Colonic mucosa (tissue), 4 donors: ENCODE measurements around the gene DPP3. TPM values are rescaled to one million over a fixed set of nuclear protein-coding genes. Genes with fewer than 3 reads are reported as not detected.
A peak's percentile ranks its signal among the peaks of the same experiment; 100 is the strongest.

ENCODE experiments used
- DNase-seq: peaks from one replicate; pipeline ENCODE4 v3.0.0-alpha.2; 2020
- H3K27ac ChIP-seq: fragments of 200-600 bp; one replicate; pipeline ENCODE4 v1.8.0; 2021
- H3K27me3 ChIP-seq: fragments of 200-600 bp; one replicate; pipeline ENCODE4 v1.8.0; 2021
- H3K36me3 ChIP-seq: fragments of 200-600 bp; one replicate; pipeline ENCODE4 v1.8.0; 2021
- H3K4me1 ChIP-seq: fragments of 200-600 bp; one replicate; pipeline ENCODE4 v1.8.0; 2021; ENCODE audit warnings: mild to moderate bottlenecking
- H3K4me3 ChIP-seq: fragments of 200-600 bp; one replicate; pipeline ENCODE4 v1.8.0; 2021
- H3K9ac ChIP-seq, 2 donors: one replicate each; pipeline ENCODE4 v1.7.0; 2013; ENCODE audit warnings: control low read depth in 2 of 2, low read depth in 2 of 2, low read length in 2 of 2
- H3K9me3 ChIP-seq: fragments of 200-600 bp; one replicate; pipeline ENCODE4 v1.8.0; 2021
- intact Hi-C: fragments of 100-400 bp; cut with DNase I; formaldehyde crosslinking; loops from one replicate; pipeline ENCODE4 v1.14.1; 2022
- total RNA-seq, 2 donors: library from RNA; stranded (reverse); fragmentation: NEBNext Ultra II Directional in 1 of 2; extraction: Animal tissue kit (Norgen Biotek cat#: 25700) in 1 of 2; gene quantifications; one replicate each; pipeline ENCODE4 v1.2.1, GENCODE V29; 2021
- TF ChIP-seq, protein P1 (sequence below): fragments of 200-600 bp; IDR thresholded peaks from one replicate; pipeline ENCODE4 v1.8.0; 2022; ENCODE audit warnings: antibody characterized with exemption, mild to moderate bottlenecking
- donor health status: healthy.
- donor health status: DM: no; HTN: no; CAD: no.
- donor health status: DM: no; HTN: no; CAD: no.

DPP3 gene
- total RNA-seq, 2 donors from 2014 or later, result 70.3 to 124 TPM

DNA sequence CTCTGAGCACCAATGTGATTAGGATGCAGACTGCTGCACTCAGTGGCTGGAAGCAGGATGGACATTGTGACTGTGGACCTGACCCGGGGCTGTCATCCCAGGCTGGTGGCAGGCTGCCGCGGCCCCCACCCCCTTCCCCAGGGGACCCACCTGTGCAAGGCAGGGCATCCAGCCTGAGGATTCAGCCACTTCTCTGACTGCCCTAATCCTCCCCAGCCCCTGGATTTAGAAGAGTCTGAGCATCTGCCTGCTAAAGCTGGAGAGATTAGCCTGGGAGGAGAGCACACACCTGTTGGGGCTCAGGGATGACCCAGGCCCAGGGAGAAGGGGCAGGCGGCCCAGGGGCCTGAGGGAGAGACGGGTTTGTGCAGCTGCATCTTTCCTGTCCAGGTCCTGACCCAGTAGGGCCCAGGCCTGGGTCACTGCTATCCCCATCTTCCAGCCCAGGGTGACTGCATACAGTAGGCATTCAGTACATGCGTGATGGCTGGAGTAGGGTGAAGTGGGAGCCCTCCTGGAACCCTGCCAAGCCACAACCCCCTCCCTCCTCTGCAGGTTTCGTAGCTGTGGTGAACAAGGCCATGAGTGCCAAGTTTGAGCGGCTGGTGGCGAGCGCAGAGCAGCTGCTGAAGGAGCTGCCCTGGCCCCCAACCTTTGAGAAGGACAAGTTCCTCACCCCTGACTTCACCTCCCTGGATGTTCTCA lies 12.1 kb downstream of the DPP3 start:
- intact Hi-C loops, result no loop called here
- DNase-seq, result no peak
- TF ChIP-seq, protein P1, sequence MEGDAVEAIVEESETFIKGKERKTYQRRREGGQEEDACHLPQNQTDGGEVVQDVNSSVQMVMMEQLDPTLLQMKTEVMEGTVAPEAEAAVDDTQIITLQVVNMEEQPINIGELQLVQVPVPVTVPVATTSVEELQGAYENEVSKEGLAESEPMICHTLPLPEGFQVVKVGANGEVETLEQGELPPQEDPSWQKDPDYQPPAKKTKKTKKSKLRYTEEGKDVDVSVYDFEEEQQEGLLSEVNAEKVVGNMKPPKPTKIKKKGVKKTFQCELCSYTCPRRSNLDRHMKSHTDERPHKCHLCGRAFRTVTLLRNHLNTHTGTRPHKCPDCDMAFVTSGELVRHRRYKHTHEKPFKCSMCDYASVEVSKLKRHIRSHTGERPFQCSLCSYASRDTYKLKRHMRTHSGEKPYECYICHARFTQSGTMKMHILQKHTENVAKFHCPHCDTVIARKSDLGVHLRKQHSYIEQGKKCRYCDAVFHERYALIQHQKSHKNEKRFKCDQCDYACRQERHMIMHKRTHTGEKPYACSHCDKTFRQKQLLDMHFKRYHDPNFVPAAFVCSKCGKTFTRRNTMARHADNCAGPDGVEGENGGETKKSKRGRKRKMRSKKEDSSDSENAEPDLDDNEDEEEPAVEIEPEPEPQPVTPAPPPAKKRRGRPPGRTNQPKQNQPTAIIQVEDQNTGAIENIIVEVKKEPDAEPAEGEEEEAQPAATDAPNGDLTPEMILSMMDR, result no peak
- H3K9me3 ChIP-seq, result no peaks in the 10 kb centered on the region
- no peak overlapping the region for H3K9ac ChIP-seq
- H3K36me3 ChIP-seq, result no peaks in the 10 kb centered on the region
- no peak overlapping the region for H3K4me3 ChIP-seq
- H3K27ac ChIP-seq, result no peak overlapping the region
- no peaks in the 10 kb centered on the region for H3K27me3 ChIP-seq
- no peaks in the 10 kb centered on the region for H3K4me1 ChIP-seq

DNA sequence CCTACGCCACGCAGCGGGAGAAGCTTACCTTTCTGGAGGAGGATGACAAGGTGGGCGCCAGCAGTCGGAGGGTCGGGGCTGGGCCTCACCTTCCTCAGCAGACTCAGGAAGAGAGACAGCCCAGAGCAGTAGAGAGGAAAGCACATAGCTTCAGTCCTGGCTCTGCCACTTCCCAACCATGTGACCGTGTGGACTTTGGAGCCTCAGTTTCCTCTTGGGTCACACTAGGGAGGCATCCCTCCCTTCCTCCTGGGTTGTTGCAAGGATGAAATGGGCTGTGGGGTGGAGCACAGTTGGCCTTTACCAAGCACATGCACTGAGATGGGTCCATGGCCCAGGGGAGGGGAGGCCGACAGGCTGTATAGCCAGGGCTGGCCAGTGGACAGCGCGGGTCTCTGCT lies 12.9 kb downstream of the DPP3 start:
- DNase-seq, result peak; percentile 44
- Histone ChIP-seq H3K36me3 (no peaks in the 10 kb centered on the region), H3K9me3 (no peaks in the 10 kb centered on the region), H3K4me1 (no peaks in the 10 kb centered on the region), H3K27me3 (no peaks in the 10 kb centered on the region), H3K9ac (no peak overlapping the region), H3K4me3 (no peak overlapping the region), H3K27ac (no peak overlapping the region)
- intact Hi-C loops, result no loop called here
- TF ChIP-seq, protein P1, result no peak

DNA sequence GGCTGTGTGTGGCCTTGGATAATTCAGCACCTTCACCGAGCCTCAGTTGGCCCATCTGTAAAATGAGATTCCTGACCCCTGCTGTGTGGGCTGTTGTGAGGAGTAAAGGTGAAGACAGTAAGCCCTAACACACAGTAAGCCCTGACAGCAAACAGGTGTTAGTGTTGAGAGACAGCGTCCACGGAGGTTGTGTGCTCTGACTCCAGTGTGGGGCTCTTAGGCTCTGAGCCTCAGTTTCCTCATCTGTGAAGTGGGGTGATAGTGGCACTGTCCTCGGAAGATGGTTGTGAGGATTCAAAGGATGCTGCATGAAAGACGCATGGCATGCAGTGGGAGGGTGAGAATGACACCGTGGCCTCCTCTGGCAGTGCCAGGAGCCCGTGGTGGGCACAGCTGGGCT lies 14.2 kb downstream of the DPP3 start:
- Histone ChIP-seq H3K9ac (no peak overlapping the region), H3K27me3 (no peaks in the 10 kb centered on the region), H3K27ac (no peak overlapping the region), H3K36me3 (no peaks in the 10 kb centered on the region), H3K4me3 (no peak overlapping the region), H3K9me3 (no peaks in the 10 kb centered on the region), H3K4me1 (no peaks in the 10 kb centered on the region)
- TF ChIP-seq, protein P1, result no peak
- intact Hi-C loops, result no loop called here
- no peak for DNase-seq

DNA sequence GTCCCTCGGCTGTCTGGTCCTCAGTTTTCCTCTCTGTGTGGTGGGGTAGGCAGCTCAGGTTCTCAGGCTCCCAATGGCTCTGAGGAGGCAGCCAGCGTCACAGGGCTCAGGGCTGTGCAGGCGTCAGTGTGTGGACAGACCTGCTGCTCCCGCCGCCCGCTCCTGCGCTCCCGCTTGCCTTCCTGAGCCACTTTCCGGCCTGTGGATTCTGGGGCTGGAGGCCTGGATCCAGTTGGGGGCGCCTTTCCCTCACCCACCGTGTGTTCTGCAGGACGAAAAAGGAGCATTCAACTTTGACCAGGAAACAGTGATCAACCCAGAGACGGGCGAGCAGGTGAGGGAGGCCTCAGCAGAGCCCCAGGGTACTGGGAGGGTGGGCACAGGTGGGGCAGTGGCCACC lies 14.7 kb downstream of the DPP3 start:
- Histone ChIP-seq H3K4me3 (no peak overlapping the region), H3K9me3 (no peaks in the 10 kb centered on the region), H3K27me3 (no peaks in the 10 kb centered on the region), H3K36me3 (no peaks in the 10 kb centered on the region), H3K27ac (no peak overlapping the region), H3K9ac (no peak overlapping the region), H3K4me1 (no peaks in the 10 kb centered on the region)
- TF ChIP-seq, protein P1, result no peak
- DNase-seq, result no peak
- intact Hi-C loops, result no loop called here

DNA sequence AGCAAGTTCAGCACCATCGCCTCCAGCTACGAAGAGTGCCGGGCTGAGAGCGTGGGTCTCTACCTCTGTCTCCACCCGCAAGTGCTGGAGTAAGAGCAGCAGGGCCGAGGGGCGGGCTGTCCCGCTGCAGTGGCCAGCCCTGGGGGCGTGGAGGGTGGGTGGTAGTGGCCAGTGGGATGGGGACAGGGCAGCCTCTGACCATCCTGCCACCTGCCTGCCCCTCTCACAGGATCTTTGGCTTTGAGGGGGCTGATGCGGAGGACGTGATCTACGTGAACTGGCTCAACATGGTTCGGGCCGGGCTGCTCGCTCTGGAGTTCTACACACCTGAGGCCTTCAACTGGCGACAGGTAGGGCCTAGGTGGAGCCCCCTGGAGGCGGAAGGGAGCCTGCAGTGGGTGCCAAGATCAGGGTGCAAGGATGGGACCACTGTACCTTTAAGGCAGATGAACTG lies 15.2 kb downstream of the DPP3 start:
- intact Hi-C loops, result no loop called here

More for the DNA sequence above, 15.2 kb downstream of the DPP3 start:
- Histone ChIP-seq H3K27ac (no peak overlapping the region), H3K9ac (no peak overlapping the region), H3K36me3 (no peaks in the 10 kb centered on the region), H3K4me3 (no peak overlapping the region), H3K27me3 (no peaks in the 10 kb centered on the region), H3K9me3 (no peaks in the 10 kb centered on the region), H3K4me1 (no peaks in the 10 kb centered on the region)
- TF ChIP-seq, protein P1, result no peak
- DNase-seq, result no peak
